ENCODE measurements around the gene AHSP. TPM values are rescaled to one million over a fixed set of nuclear protein-coding genes. Genes with fewer than 3 reads are reported as not detected.

Gene AHSP
- total and polyA plus RNA-seq, 10 of the 15 experiments (the other 5 are each of a cell fraction or from before 2014, with no cell fraction given), result not detected

GRCh38 chr16:31478956-31479355, 48.7 kb upstream of the AHSP start:
- 47% methylated on average over 3 of the region's 3 CpGs for WGBS (ENCODE audit: insufficient coverage, insufficient replicate concordance, low lambda C conversion rate, missing lambda C conversion rate)
- SMC1A ChIA-PET (ENCODE audit: uncharacterized antibody, unreplicated experiment), result no interaction called here
- in situ Hi-C loops (cut with MboI), result no loop called here

More at GRCh38 chr16:31478956-31479355, 48.7 kb upstream of the AHSP start:
- POLR2A ChIA-PET, result no interaction called here
- no TSS peak for BruUV-seq (replicated peaks)
- no peak overlapping the region for H3K4me2 ChIP-seq (ENCODE audit: control insufficient read depth, insufficient read depth)
- no peak for FAIRE-seq
- peaks cover 0 to 6% of the 10 kb centered on the region in 2 experiments; a peak in 3 of 4 replicates for H3K27me3 ChIP-seq (replicated peaks in 1 of 2; ENCODE audit: control insufficient read depth in 2 of 2, insufficient read depth in 2 of 2, low read length in 1 of 2)
- intact Hi-C loops (cut with micrococcal nuclease; ENCODE audit: unreplicated experiment), result no loop called here
- no peaks in the 10 kb centered on the region for H4K20me1 ChIP-seq (ENCODE audit: control insufficient read depth, insufficient read depth)
- H3K27ac ChIP-seq (ENCODE audit: control insufficient read depth, insufficient read depth), result no peak overlapping the region
- TF ChIP-seq SMAD1 (IDR thresholded peaks at IDR 0.05; ENCODE audit: low read depth, partially characterized antibody), result no peak
- no peak for TF ChIP-seq MEF2A (IDR thresholded peaks at IDR 0.05; ENCODE audit: insufficient read depth, low read depth, low read length)
- no peak for TF ChIP-seq HSF1 (IDR thresholded peaks at IDR 0.05; ENCODE audit: low read depth, low read length)
- TF ChIP-seq ATF3 (IDR thresholded peaks at IDR 0.05; ENCODE audit: borderline replicate concordance, extremely low read depth, low read depth, low read length), result no peak
- TF ChIP-seq NFYB (IDR thresholded peaks at IDR 0.05; ENCODE audit: insufficient read depth, low read depth, low read length), result no peak
- TF ChIP-seq RFX5 (IDR thresholded peaks at IDR 0.05; ENCODE audit: low read depth, low read length), result no peak
- TF ChIP-seq ZSCAN29 (IDR thresholded peaks at IDR 0.05), result no peak
- no peak for TF ChIP-seq YBX1 (IDR thresholded peaks at IDR 0.05)
- no peak for TF ChIP-seq POU2F2 (IDR thresholded peaks at IDR 0.05; ENCODE audit: borderline replicate concordance, low read depth, low read length)
- TF ChIP-seq PAX5 (IDR thresholded peaks at IDR 0.05; ENCODE audit: borderline replicate concordance, low read depth, low read length), result no peak
- TF ChIP-seq NR2C1 (IDR thresholded peaks at IDR 0.05), result no peak
- TF ChIP-seq ZNF622 (IDR thresholded peaks at IDR 0.05), result no peak
- no peak for TF ChIP-seq RELA (IDR thresholded peaks at IDR 0.05; ENCODE audit: borderline replicate concordance, partially characterized antibody)
- TF ChIP-seq SRF (IDR thresholded peaks at IDR 0.05; ENCODE audit: low read depth in 2 of 2, low read length in 2 of 2), result no peak
- TF ChIP-seq HDAC2 (IDR thresholded peaks at IDR 0.05), result no peak
- no peak for TF ChIP-seq TCF7 (IDR thresholded peaks at IDR 0.05; ENCODE audit: borderline replicate concordance)
- no peaks in the 10 kb centered on the region for H3K36me3 ChIP-seq (ENCODE audit: control insufficient read depth in 2 of 2, insufficient read depth in 2 of 2, low read length in 1 of 2)
- peaks cover 7% of the 10 kb centered on the region; the same call in 1 of the 2 replicates for H3K4me1 ChIP-seq (ENCODE audit: control insufficient read depth, insufficient read depth, low read length)
- ATAC-seq, result no peak
- no peaks in the 10 kb centered on the region for H3K79me2 ChIP-seq (ENCODE audit: control insufficient read depth, insufficient read depth, low read length)
- no peak overlapping the region for H3K9ac ChIP-seq (ENCODE audit: control insufficient read depth, insufficient read depth, low read length)
- CTCF ChIA-PET, result no interaction called here
- no peak overlapping the region for H3K4me3 ChIP-seq
- H2AFZ ChIP-seq (ENCODE audit: control insufficient read depth, low read depth, low read length), result no peak overlapping the region
- H3K9me3 ChIP-seq (replicated peaks; ENCODE audit: control insufficient read depth, insufficient read depth, low read length), result no peaks in the 10 kb centered on the region
- no peak for DNase-seq (ENCODE audit: low read depth, low spot score)
- RAD21 ChIA-PET (ENCODE audit: unreplicated experiment), result no interaction called here

Data from GM12878 (cell line).